ENCODE data around the gene PON2.

DNA sequence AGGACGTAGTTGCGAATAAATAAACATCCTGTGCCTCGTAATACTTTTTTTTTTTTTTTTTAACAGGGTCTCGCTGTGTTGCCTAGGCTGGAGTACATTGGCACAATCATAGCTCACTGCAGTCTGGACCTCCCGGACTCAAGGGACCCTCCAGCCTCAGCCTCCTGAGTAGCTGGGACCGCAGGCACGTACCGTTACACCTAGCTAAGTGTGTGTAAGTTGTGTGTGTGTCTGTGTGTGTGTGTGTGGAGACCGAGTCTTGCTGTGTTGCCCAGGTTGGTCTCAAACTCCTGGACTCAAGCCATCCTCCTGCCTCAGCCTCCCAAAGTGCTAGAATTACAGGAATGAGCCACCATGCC is 573 bp upstream of the PON2 start:
- TF ChIP-seq, protein P1, sequence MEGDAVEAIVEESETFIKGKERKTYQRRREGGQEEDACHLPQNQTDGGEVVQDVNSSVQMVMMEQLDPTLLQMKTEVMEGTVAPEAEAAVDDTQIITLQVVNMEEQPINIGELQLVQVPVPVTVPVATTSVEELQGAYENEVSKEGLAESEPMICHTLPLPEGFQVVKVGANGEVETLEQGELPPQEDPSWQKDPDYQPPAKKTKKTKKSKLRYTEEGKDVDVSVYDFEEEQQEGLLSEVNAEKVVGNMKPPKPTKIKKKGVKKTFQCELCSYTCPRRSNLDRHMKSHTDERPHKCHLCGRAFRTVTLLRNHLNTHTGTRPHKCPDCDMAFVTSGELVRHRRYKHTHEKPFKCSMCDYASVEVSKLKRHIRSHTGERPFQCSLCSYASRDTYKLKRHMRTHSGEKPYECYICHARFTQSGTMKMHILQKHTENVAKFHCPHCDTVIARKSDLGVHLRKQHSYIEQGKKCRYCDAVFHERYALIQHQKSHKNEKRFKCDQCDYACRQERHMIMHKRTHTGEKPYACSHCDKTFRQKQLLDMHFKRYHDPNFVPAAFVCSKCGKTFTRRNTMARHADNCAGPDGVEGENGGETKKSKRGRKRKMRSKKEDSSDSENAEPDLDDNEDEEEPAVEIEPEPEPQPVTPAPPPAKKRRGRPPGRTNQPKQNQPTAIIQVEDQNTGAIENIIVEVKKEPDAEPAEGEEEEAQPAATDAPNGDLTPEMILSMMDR (IDR thresholded peaks at IDR 0.05) = no peak
- TF ChIP-seq POLR2AphosphoS5 (IDR thresholded peaks at IDR 0.05) = no peak

All from upper lobe of left lung (tissue), 4 donors.